HG03432 (cell line): ENCODE measurements around the gene LRRC51.

Source experiments
- ATAC-seq: cut with Tn5 transposase; IDR thresholded peaks from one replicate; pipeline ENCODE4 v1.9.1; 2021; ENCODE audit warnings: mild to moderate bottlenecking, moderate library complexity; ENCODE audit not compliant: unreplicated experiment

LRRC51 gene

DNA sequence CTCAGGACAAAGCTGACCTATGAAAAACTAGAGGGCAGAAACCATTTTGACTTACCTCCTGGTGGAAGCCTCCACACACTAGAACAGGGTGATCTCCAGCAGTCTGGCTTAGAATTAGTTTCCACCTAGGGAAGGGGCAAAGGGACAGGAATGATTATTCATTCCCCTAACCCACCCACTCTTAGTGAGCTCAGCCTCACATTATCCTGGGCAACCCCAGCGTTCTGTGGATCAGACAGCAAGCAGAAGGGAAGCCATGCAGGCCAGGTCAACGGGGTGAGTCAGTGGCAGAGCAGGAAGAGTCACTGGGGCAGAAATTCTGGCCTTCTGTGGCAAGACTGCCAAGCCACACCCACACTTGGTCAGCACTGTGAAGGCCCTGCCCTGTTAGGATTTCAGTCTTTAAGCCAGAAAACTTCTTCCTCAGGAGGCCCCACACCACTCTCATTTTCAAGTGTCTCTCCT lies 10.8 kb upstream of the LRRC51 start:
- ATAC-seq = peak; percentile 75

DNA sequence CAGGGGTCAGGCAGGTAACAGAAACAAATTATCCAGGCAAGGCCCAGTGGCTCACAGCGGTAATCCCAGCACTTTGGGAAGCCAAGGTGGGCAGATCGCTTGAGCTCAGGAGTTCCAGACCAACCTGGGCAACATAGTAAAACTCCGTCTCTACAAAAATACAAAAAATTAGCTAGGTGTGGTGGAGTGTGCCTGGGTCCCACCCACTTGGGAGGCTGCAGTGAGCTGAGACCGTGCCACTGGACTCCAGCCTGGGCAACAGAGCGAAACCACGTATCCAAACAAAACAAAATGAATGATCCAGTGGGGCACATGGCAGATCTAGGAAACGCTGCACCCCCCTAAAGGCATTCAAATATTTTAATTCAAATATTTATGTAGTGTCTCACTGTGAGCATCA lies 10.2 kb upstream of the LRRC51 start:
- ATAC-seq = no peak

DNA sequence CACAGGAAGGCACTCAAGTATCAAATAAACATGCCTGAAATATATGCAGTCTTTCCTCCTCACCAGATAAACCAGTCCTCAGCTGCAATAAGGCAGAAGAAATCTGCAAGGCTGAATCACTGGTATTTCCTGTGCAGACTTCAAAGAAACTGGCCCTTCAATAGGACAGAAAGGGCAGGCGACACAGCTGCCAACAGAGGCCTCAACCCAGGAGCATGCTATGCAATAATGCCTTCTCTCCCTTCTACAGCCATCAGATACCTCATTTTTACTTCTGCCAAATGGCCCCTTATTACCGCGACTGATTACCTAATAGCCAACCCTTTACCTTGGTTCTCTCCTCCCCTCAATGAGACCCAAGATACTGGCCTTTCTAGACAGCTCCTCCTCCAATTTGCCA lies 8.3 kb upstream of the LRRC51 start:
- no peak for ATAC-seq

DNA sequence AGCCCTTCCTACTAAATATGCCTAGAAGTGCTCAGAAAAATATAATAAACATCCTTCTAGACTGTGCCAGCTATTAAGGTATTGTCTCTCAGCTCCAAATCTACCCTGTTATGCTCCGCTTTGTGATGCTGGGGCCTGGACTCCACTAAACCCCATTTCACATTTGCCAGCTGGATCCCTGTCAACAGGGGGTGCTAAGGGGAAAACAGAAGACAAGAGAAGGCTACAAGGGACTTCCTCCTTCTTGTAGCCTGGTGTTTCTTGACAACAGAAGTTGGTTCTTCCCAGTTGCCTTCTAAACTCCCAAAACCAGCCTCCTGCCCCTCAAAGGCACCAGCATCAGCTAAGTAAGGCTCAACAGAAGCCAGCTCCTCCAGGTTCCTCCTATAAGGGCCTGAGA lies 5.5 kb upstream of the LRRC51 start:
- ATAC-seq = no peak

DNA sequence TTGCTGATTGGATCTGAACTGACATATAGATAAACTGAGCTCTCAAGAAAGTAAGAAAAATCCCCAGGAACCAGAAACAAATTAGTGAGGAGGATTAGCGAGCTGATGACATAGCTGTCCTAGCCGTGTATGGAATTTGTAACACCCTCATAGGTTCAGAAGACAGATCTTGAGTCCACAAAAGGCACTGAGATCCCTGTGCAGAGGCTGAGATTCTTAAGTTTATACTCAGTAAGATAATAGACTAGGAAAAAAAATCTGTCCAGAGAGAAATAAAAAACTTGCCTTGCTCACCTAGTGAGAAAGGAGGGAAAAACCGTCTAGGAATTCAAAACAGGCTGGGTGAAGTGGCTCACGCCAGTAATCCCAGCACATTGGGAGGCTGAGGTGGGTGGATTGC lies 4.9 kb upstream of the LRRC51 start:
- no peak for ATAC-seq

GRCh38 chr11:72078477-72078876 lies 2.2 kb upstream of the LRRC51 start:
- no peak for ATAC-seq

- no peak for ATAC-seq
Measured at GRCh38 chr11:72079819-72080325, 778 bp upstream of the LRRC51 start.

- ATAC-seq = no peak
Measured at GRCh38 chr11:72081184-72081644, 564 bp downstream of the LRRC51 start.

- ATAC-seq = no peak
Measured at GRCh38 chr11:72081821-72082453, 1.3 kb downstream of the LRRC51 start.

GRCh38 chr11:72083414-72083813 lies 2.8 kb downstream of the LRRC51 start:
- no peak for ATAC-seq

DNA sequence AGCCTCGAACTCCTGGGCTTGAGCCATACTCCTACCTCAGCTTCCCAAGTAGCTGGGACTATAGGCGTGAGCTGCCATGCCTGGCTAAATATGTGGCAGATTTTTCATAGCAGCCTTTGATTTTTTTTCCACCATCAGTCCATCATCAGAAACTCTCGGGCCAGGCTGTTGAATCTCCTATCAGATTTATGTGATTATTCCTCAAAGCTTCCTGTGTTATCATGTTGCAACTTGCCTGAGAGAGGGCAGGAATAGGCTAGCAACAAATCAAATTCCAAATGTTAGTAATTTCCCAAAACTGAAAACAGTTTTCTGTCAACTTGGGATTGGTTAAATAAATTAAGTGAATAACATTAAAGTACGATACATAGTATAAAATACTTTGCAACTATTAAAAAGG lies 3.4 kb downstream of the LRRC51 start:
- no peak for ATAC-seq

DNA sequence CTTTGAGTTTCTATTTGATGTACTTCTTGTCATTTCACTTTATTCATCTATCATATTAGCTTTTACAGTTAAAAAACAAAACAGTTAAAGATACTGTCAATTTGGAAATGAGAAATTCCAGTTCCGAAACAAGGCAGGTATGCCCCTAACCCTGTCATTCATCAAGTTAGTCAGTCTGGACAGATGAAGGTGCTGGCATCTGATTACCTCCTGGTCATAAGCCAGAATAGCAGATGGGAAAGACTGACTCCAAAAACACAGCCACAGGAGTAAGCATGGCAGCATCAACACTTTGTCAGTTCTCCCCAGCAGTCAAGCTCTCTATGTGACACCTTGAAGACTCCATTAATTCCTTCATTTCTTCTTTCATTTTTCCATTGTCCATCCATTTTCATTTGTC lies 4.3 kb downstream of the LRRC51 start:
- ATAC-seq = no peak

- no peak for ATAC-seq
Measured at GRCh38 chr11:72085621-72086351, 5.1 kb downstream of the LRRC51 start.

DNA sequence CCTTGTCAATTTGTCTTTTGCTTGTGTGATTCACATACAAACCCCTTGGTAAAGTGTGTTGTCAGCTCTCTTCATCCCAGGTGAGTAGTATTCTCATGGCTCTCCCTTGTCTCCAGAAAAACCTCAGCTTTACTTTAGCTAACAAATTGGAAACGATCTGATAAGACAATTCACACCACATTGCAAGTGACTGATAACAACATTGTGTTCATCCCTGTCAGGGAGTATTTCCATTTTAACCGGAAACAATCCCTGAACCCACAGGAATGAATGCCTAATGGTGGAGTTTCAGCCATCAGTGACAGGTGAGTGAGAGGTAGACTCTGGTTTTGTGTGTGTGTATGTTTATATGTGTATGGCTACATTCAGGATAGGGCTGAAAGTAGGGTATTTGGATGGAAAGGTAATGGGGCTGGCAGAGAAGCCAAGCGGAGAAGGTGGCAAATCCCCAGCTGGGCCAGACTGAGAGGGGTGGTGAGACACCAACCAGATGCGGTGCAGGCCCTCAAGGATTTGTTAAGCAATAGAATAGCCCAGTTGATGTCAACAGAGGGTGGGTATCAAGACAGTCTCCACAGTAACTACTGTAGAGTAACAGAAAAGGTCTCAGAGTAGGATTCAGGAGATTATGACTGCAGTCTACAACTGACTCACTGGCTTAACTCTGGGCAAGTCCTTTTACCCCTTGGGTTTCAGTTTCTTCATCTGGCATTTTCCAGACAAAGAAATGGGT lies 7.6 kb downstream of the LRRC51 start:
- no peak for ATAC-seq

DNA sequence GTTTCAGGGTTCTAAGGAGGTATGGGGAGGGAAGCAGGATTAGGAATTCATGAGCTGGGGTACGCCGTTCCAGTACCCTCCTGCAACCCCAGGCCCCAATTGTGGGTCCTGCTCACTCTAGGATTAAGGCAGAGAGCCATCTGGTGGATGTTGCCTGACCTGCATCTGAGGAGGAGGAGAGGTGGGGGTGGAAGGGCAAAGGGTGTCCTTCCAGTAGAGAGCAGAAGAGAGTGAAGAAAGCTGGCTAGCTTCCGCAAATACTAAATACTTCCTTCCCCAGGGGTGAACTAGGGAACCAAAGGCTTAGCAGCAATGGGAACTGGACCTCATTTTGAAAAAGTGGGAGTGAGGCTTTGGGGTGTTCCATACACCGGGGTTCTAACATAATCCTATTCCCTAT lies 10.6 kb downstream of the LRRC51 start:
- ATAC-seq = peak; percentile 49

- ATAC-seq = no peak
Measured at GRCh38 chr11:72098741-72099140, 18.1 kb downstream of the LRRC51 start.

GRCh38 chr11:72100009-72100408 lies 19.4 kb downstream of the LRRC51 start:
- no peak for ATAC-seq

DNA sequence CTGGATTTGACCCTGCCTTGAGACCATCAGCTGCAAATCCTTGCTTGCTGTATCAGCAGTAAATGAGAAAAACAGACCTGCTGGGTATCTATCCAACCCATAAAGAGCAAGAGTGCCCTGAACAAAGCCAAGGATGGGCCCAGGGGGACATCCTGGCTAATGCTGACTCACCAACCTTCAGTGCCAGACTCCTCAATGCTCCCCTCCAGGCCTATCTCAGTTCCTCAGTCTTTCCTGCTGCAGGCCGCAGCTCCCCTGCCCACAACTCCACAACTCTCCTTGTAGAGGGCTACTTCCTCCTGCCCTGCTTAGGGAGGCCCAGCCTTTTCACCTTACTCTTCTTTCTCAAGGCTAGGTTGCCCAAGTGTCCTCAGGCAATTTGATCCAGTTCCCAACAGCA lies 19.8 kb downstream of the LRRC51 start:
- ATAC-seq = no peak

GRCh38 chr11:72102162-72102561 lies 21.5 kb downstream of the LRRC51 start:
- no peak for ATAC-seq

- no peak for ATAC-seq
Measured at GRCh38 chr11:72102631-72102945, 21.9 kb downstream of the LRRC51 start.

- ATAC-seq = peak; percentile 85
Measured at GRCh38 chr11:72102946-72103753, 22.5 kb downstream of the LRRC51 start, which contains the start of gene LAMTOR1. TSS of gene LAMTOR1 (minus strand) at chr11:72103297. CDS start at chr11:72103224, 73 bp downstream.
